Stimulated activated CD8-positive, alpha-beta memory T cell treated with anti-CD3 and anti-CD28 coated beads, Interleukin-7, amount 100 ng/mL, for 1 hour (primary cell): ENCODE data around the gene LRRC8D.
"Not testable (repeated sequence)": the region's sequence is repeated elsewhere in the genome, so short reads cannot be mapped to it uniquely, and the experiment has no call there.

ENCODE experiments used
- DNase-seq, 2 donors: peaks; one replicate each; pipeline ENCODE4 v3.0.0-alpha.2; 2020; ENCODE audit warnings: low read depth in 2 of 2

The LRRC8D gene

DNA sequence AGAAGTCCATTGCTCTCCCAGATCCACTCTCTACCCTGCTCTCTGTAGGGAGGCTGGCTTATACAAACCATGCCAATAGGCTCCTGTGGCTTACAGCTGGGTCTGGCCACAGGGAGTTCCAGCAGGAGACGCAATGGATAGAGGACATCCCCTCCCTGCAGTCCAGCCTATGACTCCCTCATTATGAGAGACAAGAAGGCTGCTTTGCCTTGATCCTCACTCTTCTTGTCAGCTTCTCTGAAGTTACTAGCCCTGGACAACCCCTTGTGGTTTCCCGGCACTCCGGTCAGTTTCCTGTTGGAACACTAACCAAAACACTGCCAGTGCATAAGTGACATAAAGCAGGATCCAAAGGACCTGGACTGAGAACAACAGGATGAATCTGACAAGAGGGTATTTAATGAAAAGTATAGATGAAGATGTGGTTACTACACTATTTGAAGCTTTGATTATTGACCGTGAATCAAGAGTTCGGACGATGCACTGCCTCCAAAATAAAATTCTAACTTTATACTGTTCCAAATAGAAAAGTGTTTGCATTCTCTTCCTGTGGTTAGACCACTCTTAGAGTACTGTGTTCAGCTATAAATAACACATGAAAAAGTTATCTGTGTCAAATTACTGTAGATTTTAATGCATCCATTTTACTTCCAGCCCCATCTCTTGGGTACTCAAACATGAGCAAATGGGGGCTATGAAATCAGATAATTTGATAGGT lies 141.4 kb downstream of the LRRC8D start:
- no peak for DNase-seq

DNA sequence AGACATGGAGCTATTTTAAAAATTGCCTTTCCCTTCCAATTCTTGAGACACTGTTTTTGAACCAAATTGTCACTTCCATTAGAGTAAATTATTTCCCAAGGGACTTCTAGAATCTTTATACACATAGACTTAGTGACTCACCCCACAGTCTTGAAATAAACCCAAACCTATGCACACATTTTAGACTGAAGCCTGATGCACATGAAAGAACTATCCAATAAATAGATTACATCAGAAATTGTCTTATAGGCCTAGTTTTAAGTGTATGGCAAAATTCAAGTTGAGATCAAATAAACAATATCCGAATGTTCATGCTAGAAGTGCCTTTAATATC lies 141.9 kb downstream of the LRRC8D start:
- DNase-seq, result no peak

GRCh38 chr1:89965193-89965768 lies 144.4 kb downstream of the LRRC8D start:
- no peak for DNase-seq

DNA sequence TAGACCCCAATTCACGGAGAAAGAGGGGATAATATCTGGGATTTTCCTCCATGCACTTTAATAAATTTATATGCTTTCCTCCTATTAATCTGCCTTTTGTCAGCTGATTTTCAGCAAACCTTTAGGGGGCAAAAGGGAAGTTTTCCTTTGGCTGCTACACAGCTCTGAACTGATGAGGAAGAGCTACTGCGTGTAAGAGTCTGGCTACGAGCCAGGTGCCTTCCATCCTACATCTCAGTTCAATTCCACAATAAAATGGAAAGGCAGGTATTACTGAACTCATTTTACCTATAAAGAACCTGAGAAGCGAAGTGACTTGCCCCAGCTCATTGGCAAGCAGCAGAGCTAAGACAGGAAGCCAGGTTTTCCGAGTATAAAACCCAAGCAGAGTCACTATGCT lies 145.8 kb downstream of the LRRC8D start:
- no peak for DNase-seq

DNA sequence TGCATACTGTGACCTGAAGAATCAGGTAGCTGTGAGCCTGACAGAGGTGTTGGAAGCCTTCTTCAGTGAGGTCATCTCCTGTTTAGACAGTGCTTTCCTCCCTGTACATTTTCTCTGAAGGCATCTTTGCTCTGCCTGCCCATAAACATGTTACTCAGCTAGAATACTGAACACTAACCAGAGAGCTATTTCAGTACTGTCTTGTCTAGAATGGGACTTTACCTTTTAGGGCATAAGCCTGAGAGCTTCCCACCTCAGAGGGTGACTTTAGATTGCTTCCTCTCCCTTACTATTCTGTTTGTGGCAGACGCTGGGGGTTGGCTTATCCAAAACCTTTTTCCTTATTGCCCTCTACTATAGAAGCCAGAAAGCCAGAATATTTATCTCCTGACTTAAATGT lies 150.8 kb downstream of the LRRC8D start:
- DNase-seq, result no peak

- DNase-seq, result no peak
These were observed 151.2 kb downstream of the LRRC8D start for GRCh38 chr1:89972024-89972423.

- no peak for DNase-seq
These were observed 152.8 kb downstream of the LRRC8D start for GRCh38 chr1:89973471-89974127.

GRCh38 chr1:89974256-89974655 lies 153.4 kb downstream of the LRRC8D start:
- DNase-seq, result no peak

- DNase-seq, result no peak
These were observed 154.1 kb downstream of the LRRC8D start for GRCh38 chr1:89974696-89975470.

DNA sequence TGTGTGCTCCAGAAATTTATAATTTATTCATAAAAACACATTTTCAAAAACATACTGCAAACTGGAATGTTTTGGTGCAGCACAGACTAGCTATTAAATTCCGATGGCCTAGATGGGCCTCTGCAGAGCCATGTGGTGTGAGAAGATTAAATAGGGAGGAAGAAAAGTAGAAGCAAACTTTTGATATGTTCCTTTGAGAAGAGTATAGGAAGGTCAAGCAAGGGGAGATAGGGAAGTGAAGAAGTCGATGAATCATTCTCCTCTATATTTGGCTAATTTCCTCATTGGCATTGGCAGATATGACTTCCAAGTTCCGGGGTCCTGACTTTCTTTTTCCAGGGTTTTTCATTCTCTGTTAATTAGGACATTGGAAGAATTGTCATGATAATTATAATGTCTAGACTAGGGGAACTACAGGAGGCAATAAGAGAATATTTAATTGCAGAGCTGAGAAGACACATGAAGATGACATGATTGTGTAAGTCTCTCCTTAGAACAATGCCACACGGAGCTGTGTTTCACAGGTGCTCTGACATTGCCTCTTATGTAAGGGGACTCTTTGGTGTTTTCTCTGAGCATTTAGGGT lies 154.8 kb downstream of the LRRC8D start:
- no peak for DNase-seq

GRCh38 chr1:89978755-89979154 lies 157.9 kb downstream of the LRRC8D start:
- no peak for DNase-seq

- DNase-seq, result no peak
These were observed 159.8 kb downstream of the LRRC8D start for GRCh38 chr1:89980605-89981004.

DNA sequence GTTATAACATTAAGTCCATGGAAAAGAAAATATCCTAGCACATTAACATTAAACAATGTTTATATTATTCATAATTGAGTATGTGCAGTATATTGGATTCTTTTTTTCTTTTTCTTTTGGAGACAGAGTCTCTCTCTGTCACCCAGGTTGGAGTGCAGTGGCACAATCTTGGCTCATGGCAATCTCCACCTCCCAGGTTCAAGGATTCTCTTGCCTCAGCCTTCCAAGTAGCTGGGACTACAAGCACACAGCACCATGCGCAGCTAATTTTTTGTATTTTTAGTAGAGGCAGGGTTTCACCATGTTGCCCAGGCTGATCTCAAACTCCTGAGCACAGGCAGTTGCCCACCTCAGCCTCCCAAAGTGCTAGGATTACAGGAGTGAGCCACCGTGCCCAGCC lies 162.0 kb downstream of the LRRC8D start:
- DNase-seq, result not testable (repeated sequence)

GRCh38 chr1:89984564-89985116 lies 163.8 kb downstream of the LRRC8D start:
- DNase-seq, result not testable (repeated sequence)

DNA sequence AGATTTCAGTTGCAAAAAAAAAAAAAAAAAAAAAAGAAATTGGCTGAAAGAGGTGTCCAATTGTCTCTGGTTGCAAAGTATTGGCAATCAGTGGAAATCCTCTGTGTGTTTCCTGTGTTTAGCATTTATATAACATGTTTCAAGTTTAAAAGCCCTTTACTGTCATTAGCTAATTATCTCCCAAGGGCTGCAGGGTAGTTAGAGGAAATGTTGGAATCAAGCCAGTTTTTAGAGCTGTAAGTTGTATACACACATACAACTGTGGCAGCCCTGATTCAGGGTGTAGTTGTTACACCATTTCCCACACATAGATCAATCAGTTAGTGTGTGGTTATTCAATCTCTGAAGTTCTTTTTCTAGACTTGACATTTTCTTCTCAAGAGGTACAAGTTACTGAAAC lies 165.2 kb downstream of the LRRC8D start:
- no peak for DNase-seq
